NB4 (cell line): ENCODE data around the gene KLK12.

Source experiments
- DNase-seq: peaks from one replicate; pipeline ENCODE4 v3.0.0; 2010; ENCODE audit warnings: low read depth
- H3K4me3 ChIP-seq: one replicate; pipeline ENCODE4 v1.5.1; 2011; ENCODE audit warnings: mild to moderate bottlenecking, low read depth, low read length, moderate library complexity
- MYC ChIP-seq: IDR thresholded peaks from 2 replicates; pipeline ENCODE4 v1.6.1; 2011; ENCODE audit warnings: low read depth, low read length
- POLR2A ChIP-seq: IDR thresholded peaks from 2 replicates; pipeline ENCODE4 v1.6.1; 2011; ENCODE audit warnings: mild to moderate bottlenecking; ENCODE audit not compliant: insufficient read length; ENCODE audit errors: extremely low read depth
- TF ChIP-seq, protein P1 (sequence below): IDR thresholded peaks from 2 replicates; pipeline ENCODE4 v1.6.1; 2011; ENCODE audit warnings: low read depth, low read length
- TF ChIP-seq, protein P2 (sequence below): IDR thresholded peaks from one replicate; pipeline ENCODE4 v1.5.1; 2012; ENCODE audit warnings: low read depth, low read length

Gene KLK12

DNA sequence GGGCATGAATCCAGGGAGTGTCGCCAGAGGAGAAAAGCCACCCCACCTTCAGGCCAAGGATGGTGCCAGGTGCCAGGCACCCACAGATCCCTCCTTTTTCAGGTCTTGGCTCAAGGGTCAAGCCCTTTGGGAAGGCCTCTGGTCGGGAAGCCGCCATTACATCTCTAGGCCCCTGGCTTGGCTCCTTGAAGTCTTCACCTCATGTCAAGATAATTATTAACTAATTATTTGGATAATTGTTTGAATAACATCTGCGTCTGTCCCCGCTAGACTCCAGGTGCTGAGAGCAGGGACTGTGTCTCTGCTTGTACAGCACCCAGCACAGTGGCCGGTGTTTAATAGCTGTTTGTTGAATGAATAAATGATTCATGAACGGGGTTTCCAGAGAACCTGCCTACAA is 28.9 kb upstream of the KLK12 start:
- TF ChIP-seq, protein P1, sequence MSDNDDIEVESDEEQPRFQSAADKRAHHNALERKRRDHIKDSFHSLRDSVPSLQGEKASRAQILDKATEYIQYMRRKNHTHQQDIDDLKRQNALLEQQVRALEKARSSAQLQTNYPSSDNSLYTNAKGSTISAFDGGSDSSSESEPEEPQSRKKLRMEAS, result no peak
- TF ChIP-seq, protein P2, sequence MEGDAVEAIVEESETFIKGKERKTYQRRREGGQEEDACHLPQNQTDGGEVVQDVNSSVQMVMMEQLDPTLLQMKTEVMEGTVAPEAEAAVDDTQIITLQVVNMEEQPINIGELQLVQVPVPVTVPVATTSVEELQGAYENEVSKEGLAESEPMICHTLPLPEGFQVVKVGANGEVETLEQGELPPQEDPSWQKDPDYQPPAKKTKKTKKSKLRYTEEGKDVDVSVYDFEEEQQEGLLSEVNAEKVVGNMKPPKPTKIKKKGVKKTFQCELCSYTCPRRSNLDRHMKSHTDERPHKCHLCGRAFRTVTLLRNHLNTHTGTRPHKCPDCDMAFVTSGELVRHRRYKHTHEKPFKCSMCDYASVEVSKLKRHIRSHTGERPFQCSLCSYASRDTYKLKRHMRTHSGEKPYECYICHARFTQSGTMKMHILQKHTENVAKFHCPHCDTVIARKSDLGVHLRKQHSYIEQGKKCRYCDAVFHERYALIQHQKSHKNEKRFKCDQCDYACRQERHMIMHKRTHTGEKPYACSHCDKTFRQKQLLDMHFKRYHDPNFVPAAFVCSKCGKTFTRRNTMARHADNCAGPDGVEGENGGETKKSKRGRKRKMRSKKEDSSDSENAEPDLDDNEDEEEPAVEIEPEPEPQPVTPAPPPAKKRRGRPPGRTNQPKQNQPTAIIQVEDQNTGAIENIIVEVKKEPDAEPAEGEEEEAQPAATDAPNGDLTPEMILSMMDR, result no peak
- TF ChIP-seq MYC (no peak), POLR2A (no peak)
- DNase-seq, result no peak
- H3K4me3 ChIP-seq, result no peak overlapping the region

- no peak overlapping the region for H3K4me3 ChIP-seq
- TF ChIP-seq MYC (no peak), POLR2A (no peak)
- TF ChIP-seq, protein P2, result no peak
- TF ChIP-seq, protein P1, result no peak
- DNase-seq, result no peak
Measured at GRCh38 chr19:51060973-51061372, 26.2 kb upstream of the KLK12 start.

- no peak for TF ChIP-seq POLR2A
- TF ChIP-seq, protein P1, result no peak
- TF ChIP-seq MYC, result no peak
- TF ChIP-seq, protein P2, result no peak
- DNase-seq, result no peak
- no peak overlapping the region for H3K4me3 ChIP-seq
Measured at GRCh38 chr19:51060336-51060735, 25.5 kb upstream of the KLK12 start.

DNA sequence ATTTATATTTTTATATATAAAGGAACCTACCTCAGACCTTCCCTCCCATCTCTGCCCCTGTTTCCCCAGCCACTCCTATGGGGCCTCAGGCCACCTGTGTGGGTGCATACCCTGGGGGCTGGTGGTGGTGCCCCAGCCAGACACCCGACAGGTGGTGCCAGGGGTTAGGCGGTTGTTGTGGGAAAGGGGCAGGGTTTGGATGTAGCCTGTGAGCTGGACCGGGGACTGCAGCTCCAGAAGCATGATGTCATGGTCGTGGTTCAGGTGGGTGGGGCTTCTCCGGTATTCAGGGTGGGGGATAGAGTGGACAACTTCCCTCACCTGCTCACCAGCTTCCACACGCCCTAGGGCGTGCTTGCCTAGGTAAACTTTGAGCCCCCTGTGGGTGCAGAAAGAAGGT is 24.9 kb upstream of the KLK12 start:
- TF ChIP-seq POLR2A, result no peak
- no peak for TF ChIP-seq MYC
- TF ChIP-seq, protein P2, result no peak
- TF ChIP-seq, protein P1, result no peak
- no peak for DNase-seq
- H3K4me3 ChIP-seq, result no peak overlapping the region

DNA sequence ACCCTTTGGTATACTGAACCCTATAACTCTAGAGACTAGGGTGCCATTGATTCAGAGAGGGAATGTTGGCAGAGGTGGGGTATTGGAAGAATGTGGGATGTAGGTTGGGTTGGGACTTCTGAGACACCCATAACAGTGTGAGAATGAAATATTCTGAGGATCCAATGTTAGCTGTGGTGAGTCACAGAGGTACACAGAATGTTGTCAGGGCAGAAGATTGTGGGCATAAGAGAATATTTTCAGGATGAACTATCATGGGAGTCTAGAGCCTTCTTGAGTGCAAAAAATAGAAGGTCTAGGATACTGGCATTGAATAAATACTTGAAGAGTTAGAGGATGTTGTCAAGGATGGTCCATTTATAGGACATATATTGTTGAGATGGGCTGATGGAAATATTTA is 21.1 kb upstream of the KLK12 start:
- TF ChIP-seq, protein P1, result no peak
- TF ChIP-seq POLR2A, result no peak
- no peak for TF ChIP-seq MYC
- TF ChIP-seq, protein P2, result no peak
- H3K4me3 ChIP-seq, result no peak overlapping the region
- no peak for DNase-seq

DNA sequence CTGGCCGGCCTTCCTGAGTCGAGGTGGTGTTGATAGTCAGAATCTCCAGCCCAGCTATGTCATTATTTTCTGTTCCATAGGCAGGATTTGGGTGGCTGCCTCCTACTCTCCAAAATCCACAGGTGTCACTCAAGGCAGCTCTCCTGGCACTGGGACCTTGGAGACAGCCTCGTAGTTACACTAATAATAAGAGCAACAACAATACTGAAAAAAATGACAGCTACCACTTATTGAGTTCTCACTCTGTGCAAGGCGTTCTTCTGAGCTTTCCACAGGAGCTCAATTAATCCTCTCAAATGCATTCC is 12.2 kb upstream of the KLK12 start:
- no peak for DNase-seq
- TF ChIP-seq MYC (no peak), POLR2A (no peak)
- TF ChIP-seq, protein P1, result no peak
- TF ChIP-seq, protein P2, result no peak
- H3K4me3 ChIP-seq, result no peak overlapping the region
